Measurements from ENCODE around the gene IDH3G.

IDH3G gene

GRCh38 chrX:153773741-153774575 lies 20.2 kb downstream of the IDH3G start:
- no peak for DNase-seq (ENCODE audit: low spot score)

GRCh38 chrX:153773218-153773611 lies 21.0 kb downstream of the IDH3G start:
- no peak for DNase-seq (ENCODE audit: low spot score)

- no peak for DNase-seq (ENCODE audit: low spot score)
Measured at GRCh38 chrX:153772316-153773217, 21.6 kb downstream of the IDH3G start.

- DNase-seq (ENCODE audit: low spot score), result no peak
Measured at GRCh38 chrX:153771415-153772315, 22.5 kb downstream of the IDH3G start.

- no peak for DNase-seq (ENCODE audit: low spot score)
Measured at GRCh38 chrX:153770601-153771414, 23.4 kb downstream of the IDH3G start.

GRCh38 chrX:153769865-153770600 lies 24.1 kb downstream of the IDH3G start:
- DNase-seq (ENCODE audit: low spot score), result no peak

- DNase-seq (ENCODE audit: low spot score), result no peak
Measured at GRCh38 chrX:153769158-153769864, 24.9 kb downstream of the IDH3G start.

- DNase-seq (ENCODE audit: low spot score), result no peak
Measured at GRCh38 chrX:153768311-153769157, 25.6 kb downstream of the IDH3G start.

- DNase-seq (ENCODE audit: low spot score), result no peak
Measured at GRCh38 chrX:153767674-153768055, 26.5 kb downstream of the IDH3G start.

GRCh38 chrX:153766871-153767673 lies 27.1 kb downstream of the IDH3G start:
- no peak for DNase-seq (ENCODE audit: low spot score)

GRCh38 chrX:153766098-153766817 lies 27.9 kb downstream of the IDH3G start:
- DNase-seq (ENCODE audit: low spot score), result no peak

- peak; percentile 51 for DNase-seq (ENCODE audit: low spot score)
Measured at GRCh38 chrX:153765138-153766079, 28.8 kb downstream of the IDH3G start.

- DNase-seq (ENCODE audit: low spot score), result no peak
Measured at GRCh38 chrX:153764786-153765137, 29.4 kb downstream of the IDH3G start.

GRCh38 chrX:153763989-153764755 lies 30.0 kb downstream of the IDH3G start, which contains the start of gene PLXNB3:
PLXNB3 (plus strand) TSS chrX:153764249; CDS start chrX:153765536, 1,287 bp downstream.
- DNase-seq (ENCODE audit: low spot score), result peak; percentile 61
